GM12875 (cell line): Measurements from ENCODE around the gene ICAM4.
"Not testable (repeated sequence)": the region's sequence is repeated elsewhere in the genome, so short reads cannot be mapped to it uniquely, and the experiment has no call there.

Source experiments
- H3K4me3 ChIP-seq: one replicate; pipeline ENCODE4 v1.5.1; 2011; ENCODE audit warnings: low read depth, low read length, control low read depth
- TF ChIP-seq, protein P1 (sequence below): IDR thresholded peaks from 2 replicates; pipeline ENCODE4 v1.5.1; 2011; ENCODE audit warnings: low read depth, mild to moderate bottlenecking, control low read depth, inconsistent platforms, low read length, moderate library complexity, borderline replicate concordance; ENCODE audit not compliant: insufficient read depth

ICAM4 gene, protein sequence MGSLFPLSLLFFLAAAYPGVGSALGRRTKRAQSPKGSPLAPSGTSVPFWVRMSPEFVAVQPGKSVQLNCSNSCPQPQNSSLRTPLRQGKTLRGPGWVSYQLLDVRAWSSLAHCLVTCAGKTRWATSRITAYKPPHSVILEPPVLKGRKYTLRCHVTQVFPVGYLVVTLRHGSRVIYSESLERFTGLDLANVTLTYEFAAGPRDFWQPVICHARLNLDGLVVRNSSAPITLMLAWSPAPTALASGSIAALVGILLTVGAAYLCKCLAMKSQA

GRCh38 chr19:10286803-10287737, at the start of gene ICAM4:
Gene ICAM4 (plus strand): TSS chr19:10286955. CDS start chr19:10287013, 58 bp downstream.
- TF ChIP-seq, protein P1, sequence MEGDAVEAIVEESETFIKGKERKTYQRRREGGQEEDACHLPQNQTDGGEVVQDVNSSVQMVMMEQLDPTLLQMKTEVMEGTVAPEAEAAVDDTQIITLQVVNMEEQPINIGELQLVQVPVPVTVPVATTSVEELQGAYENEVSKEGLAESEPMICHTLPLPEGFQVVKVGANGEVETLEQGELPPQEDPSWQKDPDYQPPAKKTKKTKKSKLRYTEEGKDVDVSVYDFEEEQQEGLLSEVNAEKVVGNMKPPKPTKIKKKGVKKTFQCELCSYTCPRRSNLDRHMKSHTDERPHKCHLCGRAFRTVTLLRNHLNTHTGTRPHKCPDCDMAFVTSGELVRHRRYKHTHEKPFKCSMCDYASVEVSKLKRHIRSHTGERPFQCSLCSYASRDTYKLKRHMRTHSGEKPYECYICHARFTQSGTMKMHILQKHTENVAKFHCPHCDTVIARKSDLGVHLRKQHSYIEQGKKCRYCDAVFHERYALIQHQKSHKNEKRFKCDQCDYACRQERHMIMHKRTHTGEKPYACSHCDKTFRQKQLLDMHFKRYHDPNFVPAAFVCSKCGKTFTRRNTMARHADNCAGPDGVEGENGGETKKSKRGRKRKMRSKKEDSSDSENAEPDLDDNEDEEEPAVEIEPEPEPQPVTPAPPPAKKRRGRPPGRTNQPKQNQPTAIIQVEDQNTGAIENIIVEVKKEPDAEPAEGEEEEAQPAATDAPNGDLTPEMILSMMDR: no peak

GRCh38 chr19:10237702-10238101, 49.1 kb upstream of the ICAM4 start:
- TF ChIP-seq, protein P1: no peak
- no peak overlapping the region for H3K4me3 ChIP-seq

More at GRCh38 chr19:10286803-10287737, at the start of gene ICAM4:
- peak within 1 kb of the TSS; percentile 24 for H3K4me3 ChIP-seq

GRCh38 chr19:10238172-10238783, 48.5 kb upstream of the ICAM4 start:
- H3K4me3 ChIP-seq: no peak overlapping the region
- TF ChIP-seq, protein P1: no peak

- not testable (repeated sequence) for H3K4me3 ChIP-seq
Measured at GRCh38 chr19:10241826-10242449, 44.8 kb upstream of the ICAM4 start.

DNA sequence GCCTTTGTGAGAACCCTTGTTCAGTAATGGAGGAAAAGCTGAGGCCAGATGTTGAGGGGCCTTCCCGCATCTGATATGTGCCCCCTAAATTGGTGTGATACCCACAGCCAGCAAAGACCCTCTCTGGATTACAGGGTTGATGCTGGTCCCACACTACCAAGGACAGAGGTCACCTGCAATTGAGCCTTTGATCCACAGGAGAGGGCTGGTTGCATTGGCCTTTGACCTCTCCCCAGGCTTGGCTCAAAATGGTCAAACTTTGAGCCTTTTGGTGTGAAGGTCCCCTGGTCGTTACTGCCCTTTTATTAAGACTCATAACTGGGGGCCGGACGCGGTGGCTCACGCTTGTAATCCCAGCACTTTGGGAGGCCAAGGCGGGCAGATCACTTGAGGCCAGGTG, 43.1 kb upstream of the ICAM4 start:
- TF ChIP-seq, protein P1: no peak
- H3K4me3 ChIP-seq: no peak overlapping the region

DNA sequence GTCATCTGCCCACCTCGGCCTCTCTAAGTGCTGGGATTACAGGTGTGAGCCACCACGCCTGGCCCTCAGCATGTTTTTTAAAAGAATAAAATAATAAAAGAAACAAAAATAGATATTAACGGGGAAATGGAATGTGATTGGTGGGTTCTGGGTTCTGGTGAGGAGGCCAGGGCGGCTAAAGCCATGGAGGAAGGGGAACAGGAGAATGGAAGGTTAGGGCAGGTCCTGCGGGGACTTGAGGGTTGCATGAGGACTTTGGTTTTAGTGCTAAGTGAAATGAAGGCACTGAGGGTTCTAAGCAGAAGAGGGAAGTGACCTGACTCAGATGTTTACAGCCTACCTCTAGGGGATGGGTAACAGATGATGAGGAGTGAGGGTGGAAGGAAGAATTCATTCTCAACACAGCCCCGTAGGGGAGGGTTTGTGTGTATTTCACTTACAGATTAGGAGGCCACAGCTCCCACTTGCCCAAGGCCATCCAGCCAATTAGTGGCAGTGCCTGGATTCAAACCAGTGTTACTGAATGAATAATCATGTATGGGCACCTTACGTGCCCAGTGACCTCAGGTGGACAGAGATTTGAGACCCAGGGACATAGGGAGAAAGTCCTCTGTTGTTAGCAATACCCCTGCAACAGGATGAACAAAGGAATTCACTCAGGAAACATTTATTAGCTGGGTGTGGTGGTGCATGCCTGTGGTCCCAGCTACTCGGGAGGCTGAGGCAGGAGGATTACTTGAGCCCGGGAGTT, 41.4 kb upstream of the ICAM4 start:
- TF ChIP-seq, protein P1: no peak
- no peak overlapping the region for H3K4me3 ChIP-seq
